DOHH2 (cell line): ENCODE results near the gene RAD51B.

ENCODE experiments used
- H3F3A ChIP-seq: fragments of 200-600 bp; sonication (generic), shearing (Covaris generic); 2 replicates; pipeline ENCODE4 v1.6.0; 2016; ENCODE audit warnings: antibody characterized with exemption, mild to moderate bottlenecking; ENCODE audit not compliant: control insufficient read depth, insufficient read depth
- H3K27ac ChIP-seq: fragments of 200-600 bp; sonication (generic); 2 replicates; pipeline ENCODE4 v1.5.1; 2014; ENCODE audit warnings: low read depth, mild to moderate bottlenecking, low read length, moderate library complexity
- H3K27me3 ChIP-seq: fragments of 200-600 bp; sonication (generic); 2 replicates; pipeline ENCODE4 v1.6.1; 2014; ENCODE audit warnings: mild to moderate bottlenecking, low read length, mixed read lengths; ENCODE audit not compliant: control insufficient read depth
- H3K36me3 ChIP-seq: fragments of 200-600 bp; sonication (generic); 2 replicates; pipeline ENCODE4 v1.6.1; 2014; ENCODE audit warnings: mild to moderate bottlenecking, low read length, moderate library complexity, mixed read lengths; ENCODE audit not compliant: control insufficient read depth
- H3K4me1 ChIP-seq: fragments of 200-600 bp; sonication (generic); 2 replicates; pipeline ENCODE4 v1.6.1; 2014; ENCODE audit warnings: mild to moderate bottlenecking, low read length, mixed read lengths; ENCODE audit not compliant: control insufficient read depth
- H3K4me2 ChIP-seq: fragments of 200-600 bp; sonication (generic); 2 replicates; pipeline ENCODE4 v1.6.0; 2014; ENCODE audit warnings: mild to moderate bottlenecking, low read length, moderate library complexity
- H3K4me3 ChIP-seq: fragments of 200-600 bp; sonication (generic); 2 replicates; pipeline ENCODE4 v1.5.1; 2014; ENCODE audit warnings: mild to moderate bottlenecking, low read length, mixed read lengths
- H3K79me2 ChIP-seq: fragments of 200-600 bp; sonication (generic); 2 replicates; pipeline ENCODE4 v1.6.1; 2014; ENCODE audit warnings: mild to moderate bottlenecking, low read length, mixed read lengths; ENCODE audit not compliant: control insufficient read depth
- H3K9me2 ChIP-seq: fragments of 200-600 bp; sonication (generic); replicated peaks from 2 replicates; pipeline ENCODE4 v1.6.1; 2014; ENCODE audit warnings: mild to moderate bottlenecking, low read length, mixed read lengths; ENCODE audit not compliant: control insufficient read depth
- H3K9me3 ChIP-seq: fragments of 200-600 bp; sonication (generic); 2 replicates; pipeline ENCODE4 v1.6.1; 2014; ENCODE audit warnings: antibody characterized with exemption, low read length, mixed read lengths; ENCODE audit not compliant: control insufficient read depth, insufficient read depth
- H4K20me1 ChIP-seq: fragments of 200-600 bp; sonication (generic); 2 replicates; pipeline ENCODE4 v1.6.0; 2014; ENCODE audit warnings: low read depth, mild to moderate bottlenecking, antibody characterized with exemption, low read length, moderate library complexity; ENCODE audit not compliant: control insufficient read depth, insufficient read depth
- CTCF ChIP-seq: fragments of 200-600 bp; sonication (generic); IDR thresholded peaks from one replicate; pipeline ENCODE4 v1.5.1; 2014; ENCODE audit warnings: antibody characterized with exemption, mild to moderate bottlenecking, low read depth, low read length; ENCODE audit not compliant: poor library complexity, severe bottlenecking
- EZH2phosphoT487 ChIP-seq: fragments of 200-600 bp; sonication (generic); IDR thresholded peaks from 2 replicates; pipeline ENCODE4 v1.6.1; 2017; ENCODE audit warnings: borderline replicate concordance, mild to moderate bottlenecking, antibody characterized with exemption, low read length, moderate library complexity, mixed read lengths

RAD51B gene

GRCh38 chr14:68518761-68519670, 699.4 kb downstream of the RAD51B start:
- no peak overlapping the region for H3K27ac ChIP-seq
- no peaks in the 10 kb centered on the region for H3K27me3 ChIP-seq
- H3K79me2 ChIP-seq: no peaks in the 10 kb centered on the region
- TF ChIP-seq CTCF (no peak), EZH2phosphoT487 (no peak)
- H3K4me3 ChIP-seq: no peak overlapping the region
- H3K9me2 ChIP-seq: no peaks in the 10 kb centered on the region
- no peak overlapping the region for H3K4me2 ChIP-seq
- H3K9me3 ChIP-seq: no peaks in the 10 kb centered on the region
- H3K4me1 ChIP-seq: peaks cover 12% of the 10 kb centered on the region
- no peaks in the 10 kb centered on the region for H3F3A ChIP-seq
- H3K36me3 ChIP-seq: no peaks in the 10 kb centered on the region
- H4K20me1 ChIP-seq: no peaks in the 10 kb centered on the region

GRCh38 chr14:68519671-68520187, 700.1 kb downstream of the RAD51B start:
- H3K9me3 ChIP-seq: no peaks in the 10 kb centered on the region
- no peaks in the 10 kb centered on the region for H3K27me3 ChIP-seq
- no peak for TF ChIP-seq CTCF
- TF ChIP-seq EZH2phosphoT487: no peak
- no peaks in the 10 kb centered on the region for H4K20me1 ChIP-seq
- no peaks in the 10 kb centered on the region for H3K36me3 ChIP-seq
- peaks cover 5% of the 10 kb centered on the region for H3K4me1 ChIP-seq
- H3F3A ChIP-seq: no peaks in the 10 kb centered on the region
- no peaks in the 10 kb centered on the region for H3K9me2 ChIP-seq
- H3K79me2 ChIP-seq: no peaks in the 10 kb centered on the region
- no peak overlapping the region for H3K4me3 ChIP-seq
- H3K4me2 ChIP-seq: no peak overlapping the region
- H3K27ac ChIP-seq: no peak overlapping the region

- Histone ChIP-seq H3K9me3 (no peaks in the 10 kb centered on the region), H3K79me2 (no peaks in the 10 kb centered on the region), H3K36me3 (no peaks in the 10 kb centered on the region), H3K9me2 (no peaks in the 10 kb centered on the region), H3K27ac (no peak overlapping the region), H3K27me3 (no peaks in the 10 kb centered on the region), H3K4me1 (no peaks in the 10 kb centered on the region), H4K20me1 (no peaks in the 10 kb centered on the region), H3F3A (no peaks in the 10 kb centered on the region), H3K4me2 (no peak overlapping the region), H3K4me3 (no peak overlapping the region)
- TF ChIP-seq EZH2phosphoT487: no peak
- no peak for TF ChIP-seq CTCF
Measured at GRCh38 chr14:68520637-68521556, 701.3 kb downstream of the RAD51B start.
